ENCODE results near the gene PALM3. TPM values are rescaled to one million over a fixed set of nuclear protein-coding genes. Genes with fewer than 3 reads are reported as not detected.

The PALM3 gene
- total RNA-seq, 1 experiment from 2014 or later, result 2.3 TPM

DNA sequence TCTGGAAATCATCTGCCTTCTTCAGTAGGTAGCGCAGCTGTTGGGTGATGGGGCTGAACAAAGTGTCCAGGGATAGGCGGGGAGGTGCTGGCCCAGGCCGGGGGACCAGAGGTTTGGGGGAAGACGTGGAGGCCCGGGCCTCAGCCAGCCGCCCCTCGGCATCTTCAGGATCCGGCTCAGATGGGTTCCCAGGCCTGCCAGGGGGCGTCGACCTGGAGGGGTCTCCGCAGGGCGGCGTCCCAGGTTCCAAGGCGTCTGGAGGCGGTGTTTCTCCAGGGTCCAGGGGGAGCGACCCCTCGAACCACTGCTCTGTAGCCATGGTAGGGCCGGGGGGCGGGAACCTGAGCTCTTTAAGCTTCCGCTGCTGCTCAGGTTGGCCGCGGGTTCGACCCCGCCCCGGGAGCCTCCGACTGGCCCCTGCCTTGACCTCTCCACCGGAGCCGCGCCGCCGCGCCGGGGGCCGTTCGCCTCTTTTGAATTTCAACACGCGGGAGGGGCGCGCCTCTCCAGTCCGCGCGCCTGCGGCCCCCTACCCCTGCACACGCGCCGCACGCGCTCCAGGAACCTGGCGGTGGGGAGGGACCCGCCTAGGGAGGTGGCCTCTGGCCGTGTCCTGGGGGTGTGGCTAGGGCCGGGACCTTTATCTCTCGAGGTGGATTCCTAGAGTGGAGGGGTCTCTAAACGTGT is 23.6 kb upstream of the PALM3 start, which contains the start of gene C19orf67:
Gene C19orf67 (minus strand): TSS at position 475 of the 687 bp plus-strand sequence. CDS start 156 bp downstream, at position 319.
- Histone ChIP-seq H3K36me3 (ENCODE audit: low read depth, low read length) (no peaks in the 10 kb centered on the region; the same call in 1 of the 2 replicates), H4K20me1 (ENCODE audit: low read length) (no peaks in the 10 kb centered on the region), H3F3A (ENCODE audit: low read length, unreplicated experiment) (no peaks in the 10 kb centered on the region), H3K9ac (ENCODE audit: low read length) (no peak within 1 kb of the TSS), H3K27me3 (ENCODE audit: low read length) (no peaks in the 10 kb centered on the region), H3K9me3 (ENCODE audit: low read length) (no peaks in the 10 kb centered on the region), H3K4me3 (ENCODE audit: low read length) (no peak within 1 kb of the TSS), H3K9me2 (replicated peaks; ENCODE audit: low read length) (no peaks in the 10 kb centered on the region), H3K27ac (ENCODE audit: low read length) (no peak within 1 kb of the TSS), H3K4me1 (ENCODE audit: insufficient read depth, low read length) (peaks cover 10% of the 10 kb centered on the region), H3K79me2 (ENCODE audit: low read length) (peaks cover 10% of the 10 kb centered on the region), H2AFZ (ENCODE audit: low read length) (no peak within 1 kb of the TSS), H3K4me2 (ENCODE audit: low read length) (no peak within 1 kb of the TSS)
- DNase-seq (no peak), ATAC-seq (no peak)
- intact Hi-C loops (cut with micrococcal nuclease), result no loop called here
- ChIA-PET CTCF (no interaction called here), POLR2A (ENCODE audit: unreplicated experiment) (no interaction called here)
- TF ChIP-seq EZH2phosphoT487 (IDR thresholded peaks at IDR 0.05; ENCODE audit: borderline replicate concordance, low read length) (no peak), EZH2 (IDR thresholded peaks at IDR 0.05; ENCODE audit: low read length, unreplicated experiment) (no peak)
- TF ChIP-seq, protein P1, sequence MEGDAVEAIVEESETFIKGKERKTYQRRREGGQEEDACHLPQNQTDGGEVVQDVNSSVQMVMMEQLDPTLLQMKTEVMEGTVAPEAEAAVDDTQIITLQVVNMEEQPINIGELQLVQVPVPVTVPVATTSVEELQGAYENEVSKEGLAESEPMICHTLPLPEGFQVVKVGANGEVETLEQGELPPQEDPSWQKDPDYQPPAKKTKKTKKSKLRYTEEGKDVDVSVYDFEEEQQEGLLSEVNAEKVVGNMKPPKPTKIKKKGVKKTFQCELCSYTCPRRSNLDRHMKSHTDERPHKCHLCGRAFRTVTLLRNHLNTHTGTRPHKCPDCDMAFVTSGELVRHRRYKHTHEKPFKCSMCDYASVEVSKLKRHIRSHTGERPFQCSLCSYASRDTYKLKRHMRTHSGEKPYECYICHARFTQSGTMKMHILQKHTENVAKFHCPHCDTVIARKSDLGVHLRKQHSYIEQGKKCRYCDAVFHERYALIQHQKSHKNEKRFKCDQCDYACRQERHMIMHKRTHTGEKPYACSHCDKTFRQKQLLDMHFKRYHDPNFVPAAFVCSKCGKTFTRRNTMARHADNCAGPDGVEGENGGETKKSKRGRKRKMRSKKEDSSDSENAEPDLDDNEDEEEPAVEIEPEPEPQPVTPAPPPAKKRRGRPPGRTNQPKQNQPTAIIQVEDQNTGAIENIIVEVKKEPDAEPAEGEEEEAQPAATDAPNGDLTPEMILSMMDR (conservative IDR thresholded peaks at IDR 0.05; ENCODE audit: low read depth, low read length), result no peak
- no TSS peak for BruUV-seq (replicated peaks)

DNA sequence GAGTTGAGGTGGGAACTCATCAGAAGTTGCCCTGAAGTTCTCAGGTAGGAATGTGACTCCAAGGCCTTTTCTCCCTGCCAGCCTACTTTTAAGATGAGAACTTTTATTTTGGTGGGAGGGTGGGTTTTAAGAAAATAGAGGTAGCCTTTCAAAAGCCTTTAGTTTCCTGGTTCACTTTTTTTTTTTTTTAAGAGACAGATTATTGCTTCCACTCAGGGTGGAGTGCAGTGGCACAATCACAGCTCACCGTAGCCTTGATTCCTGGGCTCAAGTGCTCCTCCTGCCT is 20.7 kb upstream of the PALM3 start:
- Histone ChIP-seq H3K4me1 (ENCODE audit: insufficient read depth, low read length) (peaks cover 15% of the 10 kb centered on the region), H2AFZ (ENCODE audit: low read length) (no peak overlapping the region), H3K9ac (ENCODE audit: low read length) (no peak overlapping the region), H3K9me2 (replicated peaks; ENCODE audit: low read length) (no peaks in the 10 kb centered on the region), H3F3A (ENCODE audit: low read length, unreplicated experiment) (no peaks in the 10 kb centered on the region), H3K36me3 (ENCODE audit: low read depth, low read length) (no peaks in the 10 kb centered on the region), H3K4me3 (ENCODE audit: low read length) (peak overlapping the region; percentile 87; the same call in 1 of the 2 replicates), H3K9me3 (ENCODE audit: low read length) (no peaks in the 10 kb centered on the region), H4K20me1 (ENCODE audit: low read length) (no peaks in the 10 kb centered on the region), H3K79me2 (ENCODE audit: low read length) (peaks cover 15% of the 10 kb centered on the region), H3K27ac (ENCODE audit: low read length) (no peak overlapping the region), H3K4me2 (ENCODE audit: low read length) (peak overlapping the region; percentile 92), H3K27me3 (ENCODE audit: low read length) (no peaks in the 10 kb centered on the region)
- CTCF ChIA-PET, result interaction anchor here (0.5 kb wide), 1 partner anchor 179 kb away, joined by 3 read pairs; no protein-coding TSS in a partner anchor
- intact Hi-C loops (cut with micrococcal nuclease), result no loop called here
- POLR2A ChIA-PET (ENCODE audit: unreplicated experiment), result interaction anchor here (0.6 kb wide), 1 partner anchor 154 kb away, joined by 3 read pairs; no protein-coding TSS in a partner anchor
- no peak for ATAC-seq
- no peak for DNase-seq
- BruUV-seq (replicated peaks), result no TSS peak
- TF ChIP-seq, protein P1 (conservative IDR thresholded peaks at IDR 0.05; ENCODE audit: low read depth, low read length), result no peak
- TF ChIP-seq EZH2phosphoT487 (IDR thresholded peaks at IDR 0.05; ENCODE audit: borderline replicate concordance, low read length) (no peak), EZH2 (IDR thresholded peaks at IDR 0.05; ENCODE audit: low read length, unreplicated experiment) (no peak)

Measured in PC-3 (cell line).